B cell (primary cell): ENCODE results near the gene OLFM4.

ENCODE experiments used
- CTCF ChIP-seq: fragments of 200-600 bp; IDR thresholded peaks from one replicate; pipeline ENCODE4 v1.8.0; 2022; ENCODE audit warnings: antibody characterized with exemption, mild to moderate bottlenecking
- EZH2 ChIP-seq: IDR thresholded peaks from 2 replicates; pipeline ENCODE4 v1.6.1; 2012; ENCODE audit warnings: borderline replicate concordance, low read depth, mild to moderate bottlenecking, moderate library complexity, low read length; ENCODE audit not compliant: insufficient read depth, poor library complexity, severe bottlenecking

- TF ChIP-seq CTCF (no peak), EZH2 (no peak)
Observed at GRCh38 chr13:53045189-53045588, 16.6 kb downstream of the OLFM4 start.
